Neuronal stem cell (in vitro differentiated cells): Measurements from ENCODE around the gene MALL.
"Not testable (repeated sequence)": the region's sequence is repeated elsewhere in the genome, so short reads cannot be mapped to it uniquely, and the experiment has no call there.

Experiments used
- DNase-seq: peaks from one replicate; pipeline ENCODE4 v3.0.0-alpha.2; 2013; ENCODE audit warnings: low spot score
- H2AFZ ChIP-seq: one replicate; pipeline ENCODE4 v1.6.1; 2013; ENCODE audit warnings: mild to moderate bottlenecking, low read length, inconsistent platforms
- H2AK5ac ChIP-seq: 2 replicates; pipeline ENCODE4 v1.6.1; 2013; ENCODE audit warnings: low read depth, mild to moderate bottlenecking, inconsistent platforms, low read length, moderate library complexity, mixed read lengths
- H2BK120ac ChIP-seq: 2 replicates; pipeline ENCODE4 v1.6.1; 2013; ENCODE audit warnings: low read depth, mild to moderate bottlenecking, inconsistent platforms, low read length, moderate library complexity, mixed read lengths
- H2BK12ac ChIP-seq: one replicate; pipeline ENCODE4 v1.6.1; 2013; ENCODE audit warnings: low read length, inconsistent platforms
- H2BK15ac ChIP-seq: 2 replicates; pipeline ENCODE4 v1.6.1; 2013; ENCODE audit warnings: mild to moderate bottlenecking, low read length, inconsistent platforms, mixed read lengths
- H2BK5ac ChIP-seq: one replicate; pipeline ENCODE4 v1.6.1; 2013; ENCODE audit warnings: inconsistent platforms, mild to moderate bottlenecking, low read length, moderate library complexity
- H3K14ac ChIP-seq: one replicate; pipeline ENCODE4 v1.6.1; 2013; ENCODE audit warnings: low read length, inconsistent platforms
- H3K18ac ChIP-seq: 2 replicates; pipeline ENCODE4 v1.6.1; 2013; ENCODE audit warnings: low read length, inconsistent platforms
- H3K23ac ChIP-seq: 2 replicates; pipeline ENCODE4 v1.6.1; 2013; ENCODE audit warnings: low read depth, mild to moderate bottlenecking, mixed read lengths, low read length, inconsistent platforms; ENCODE audit not compliant: poor library complexity
- H3K27ac ChIP-seq: replicated peaks from 3 replicates; pipeline ENCODE4 v1.5.1; 2013; ENCODE audit warnings: low read length, inconsistent platforms
- H3K27me3 ChIP-seq, 3 experiments: 2 replicates each; pipeline ENCODE4 v1.6.1; 2013; ENCODE audit warnings: low read length in 3 of 3, mild to moderate bottlenecking in 2 of 3, inconsistent platforms in 1 of 3, low read depth in 1 of 3, mixed read lengths in 1 of 3, moderate library complexity in 1 of 3; ENCODE audit not compliant: control insufficient read depth in 3 of 3, insufficient read depth in 3 of 3
- H3K36me3 ChIP-seq, 2 donors: replicated peaks in 1 of 2; 2 replicates each; pipeline ENCODE4 v1.6.1; 2013; ENCODE audit warnings: low read length in 2 of 2; ENCODE audit not compliant: control insufficient read depth in 2 of 2, insufficient read depth in 2 of 2
- H3K4ac ChIP-seq: 2 replicates; pipeline ENCODE4 v1.6.1; 2013; ENCODE audit warnings: inconsistent platforms, mild to moderate bottlenecking, low read length, moderate library complexity
- H3K4me1 ChIP-seq, 2 donors: 1 replicate in 1 of 2; 2 replicates in 1 of 2; pipeline ENCODE4 v1.6.1; 2013; ENCODE audit warnings: low read length in 2 of 2, low read depth in 1 of 2; ENCODE audit not compliant: control insufficient read depth in 2 of 2, insufficient read depth in 1 of 2
- H3K4me2 ChIP-seq: one replicate; pipeline ENCODE4 v1.6.1; 2013; ENCODE audit warnings: mild to moderate bottlenecking, low read length, inconsistent platforms; ENCODE audit not compliant: insufficient read depth, poor library complexity, severe bottlenecking
- H3K4me3 ChIP-seq, 2 donors: 2 replicates each; pipeline ENCODE4 v1.5.1; 2013; ENCODE audit warnings: low read length in 2 of 2, mild to moderate bottlenecking in 2 of 2, inconsistent platforms in 1 of 2, moderate library complexity in 1 of 2
- H3K79me1 ChIP-seq: one replicate; pipeline ENCODE4 v1.6.1; 2013; ENCODE audit warnings: low read depth, mild to moderate bottlenecking, inconsistent platforms, low read length, moderate library complexity
- H3K9ac ChIP-seq: one replicate; pipeline ENCODE4 v1.6.1; 2013; ENCODE audit warnings: mild to moderate bottlenecking, low read depth, low read length, inconsistent platforms; ENCODE audit not compliant: poor library complexity
- H3K9me3 ChIP-seq, 2 donors: replicated peaks in 1 of 2; 2 replicates each; pipeline versions ENCODE3 to v1.6.1; 2013; ENCODE audit warnings: low read length in 2 of 2, mild to moderate bottlenecking in 2 of 2, inconsistent platforms in 1 of 2, low read depth in 1 of 2, mixed read lengths in 1 of 2, moderate library complexity in 1 of 2; ENCODE audit not compliant: control insufficient read depth in 2 of 2, insufficient read depth in 1 of 2
- H4K8ac ChIP-seq: one replicate; pipeline ENCODE4 v1.6.1; 2013; ENCODE audit warnings: low read depth, mild to moderate bottlenecking, inconsistent platforms, low read length, moderate library complexity
- H4K91ac ChIP-seq: one replicate; pipeline ENCODE4 v1.6.1; 2013; ENCODE audit warnings: low read length, low read depth, mild to moderate bottlenecking, inconsistent platforms; ENCODE audit not compliant: poor library complexity
- WGBS, 2 donors: extraction: QIAGEN DNeasy Blood & Tissue Kit; methylation state at CpG; one replicate each; pipeline ENCODE4 v1.1.7; 2013; ENCODE audit warnings: missing lambda C conversion rate in 2 of 2, mixed read lengths in 1 of 2; ENCODE audit not compliant: insufficient read length in 2 of 2, insufficient replicate concordance in 1 of 2; ENCODE audit errors: extremely low coverage in 2 of 2; 5-methylcytosine and 5-hydroxymethylcytosine counted together

Gene MALL

DNA sequence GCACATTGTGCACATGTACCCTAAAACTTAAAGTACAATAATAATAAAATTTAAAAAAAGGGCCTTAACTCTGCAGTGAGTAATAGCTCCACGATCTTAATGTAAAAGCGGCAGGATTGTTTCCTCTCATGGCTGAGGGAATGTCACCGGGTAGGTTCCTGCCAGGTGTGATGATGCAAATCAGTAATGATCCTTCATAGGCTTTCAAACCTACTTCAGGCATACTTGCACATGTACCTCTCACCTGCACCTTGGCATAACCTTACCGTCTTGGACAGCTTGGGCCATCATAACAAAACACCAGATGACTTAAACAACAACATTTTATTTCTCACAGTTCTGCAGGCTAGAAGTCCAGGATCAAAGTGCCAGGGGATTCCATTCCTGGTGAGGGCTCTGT is 39.7 kb downstream of the MALL start:
- H2BK15ac ChIP-seq, H3K4me1 ChIP-seq, H3K9ac ChIP-seq, DNase-seq, H3K36me3 ChIP-seq, H3K27me3 ChIP-seq, H4K91ac ChIP-seq, H2BK5ac ChIP-seq, H4K8ac ChIP-seq, H3K4ac ChIP-seq, H2AFZ ChIP-seq, H2AK5ac ChIP-seq, H3K23ac ChIP-seq, H3K79me1 ChIP-seq, H2BK120ac ChIP-seq, H3K9me3 ChIP-seq, H3K14ac ChIP-seq, H2BK12ac ChIP-seq, H3K18ac ChIP-seq, H3K4me2 ChIP-seq, H3K4me3 ChIP-seq, H3K27ac ChIP-seq: not testable (repeated sequence)
- WGBS, 2 donors: no CpG with 5 or more reads among the region's 4 CpGs

GRCh38 chr2:110069869-110070268 is 45.8 kb downstream of the MALL start:
- not testable (repeated sequence) for DNase-seq, H3K9ac ChIP-seq, H3K36me3 ChIP-seq, H2BK120ac ChIP-seq, H3K14ac ChIP-seq, H3K4me3 ChIP-seq, H3K27ac ChIP-seq, H3K18ac ChIP-seq, H4K8ac ChIP-seq, H2BK12ac ChIP-seq, H3K4me1 ChIP-seq, H2AFZ ChIP-seq, H3K4ac ChIP-seq, H3K4me2 ChIP-seq, H2AK5ac ChIP-seq, H2BK5ac ChIP-seq, H2BK15ac ChIP-seq, H3K79me1 ChIP-seq, H3K27me3 ChIP-seq, H4K91ac ChIP-seq, H3K9me3 ChIP-seq, H3K23ac ChIP-seq
- WGBS, 2 donors: no CpG with 5 or more reads among the region's 7 CpGs

DNA sequence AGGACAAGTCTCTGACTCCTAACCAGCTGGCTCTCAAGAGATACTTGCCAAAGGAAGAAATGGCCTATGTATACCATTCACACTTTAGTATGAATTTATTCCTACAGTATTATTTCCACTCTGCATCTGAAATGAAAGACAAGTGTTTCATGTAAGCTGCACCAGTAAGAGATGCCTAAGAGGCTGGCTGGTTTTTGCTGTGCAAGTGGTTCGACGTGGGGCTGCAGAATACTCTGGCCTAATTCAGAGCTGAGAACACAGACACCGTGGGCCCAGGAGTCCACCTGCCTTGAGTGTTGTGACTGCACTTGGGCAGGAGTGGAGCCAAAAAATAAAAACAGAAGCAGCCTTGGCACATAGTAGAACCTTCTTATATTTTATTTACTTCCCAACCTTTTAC is 47.5 kb downstream of the MALL start:
- no CpG with 5 or more reads among the region's 3 CpGs for WGBS, 2 donors
- H2BK12ac ChIP-seq: not testable (repeated sequence)

DNA sequence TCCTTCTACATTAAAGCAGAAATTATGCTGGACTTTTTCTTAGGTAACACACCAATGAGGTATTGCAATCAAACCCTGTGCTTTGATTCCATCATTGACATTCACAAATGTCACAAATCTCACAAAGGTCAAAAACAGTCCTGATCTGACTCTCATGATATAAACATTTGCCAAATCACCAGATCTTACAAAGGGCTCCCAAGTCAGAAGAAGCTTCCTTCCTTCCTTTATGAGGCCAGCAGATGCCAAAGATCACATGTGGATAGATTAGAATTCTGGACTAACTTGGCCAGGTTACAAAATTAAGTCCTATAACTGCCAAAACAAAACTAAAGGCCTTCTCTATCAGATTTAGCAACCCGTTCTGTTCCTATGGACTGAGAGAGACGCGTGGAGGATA is 53.3 kb downstream of the MALL start:
- not testable (repeated sequence) for H3K27ac ChIP-seq, H4K8ac ChIP-seq, H3K9ac ChIP-seq, H2BK5ac ChIP-seq, H3K4me2 ChIP-seq, H2BK12ac ChIP-seq, H3K4ac ChIP-seq, H2AK5ac ChIP-seq, H3K18ac ChIP-seq, H3K79me1 ChIP-seq, H4K91ac ChIP-seq, H2BK120ac ChIP-seq, H3K23ac ChIP-seq, H3K4me3 ChIP-seq, H3K9me3 ChIP-seq, H2BK15ac ChIP-seq, H3K36me3 ChIP-seq, H3K4me1 ChIP-seq, H2AFZ ChIP-seq, DNase-seq, H3K14ac ChIP-seq, H3K27me3 ChIP-seq
- WGBS, 2 donors: no CpG with 5 or more reads among the region's 3 CpGs

More for the DNA sequence above, 47.5 kb downstream of the MALL start:
- H3K18ac ChIP-seq, H3K9ac ChIP-seq, H2AFZ ChIP-seq, H3K79me1 ChIP-seq, H2AK5ac ChIP-seq, H3K27ac ChIP-seq, H2BK5ac ChIP-seq, H3K4ac ChIP-seq, H3K36me3 ChIP-seq, H3K14ac ChIP-seq, H3K9me3 ChIP-seq, H3K4me3 ChIP-seq, H3K23ac ChIP-seq, H2BK15ac ChIP-seq, DNase-seq, H2BK120ac ChIP-seq, H3K27me3 ChIP-seq, H4K8ac ChIP-seq, H3K4me1 ChIP-seq, H3K4me2 ChIP-seq, H4K91ac ChIP-seq: not testable (repeated sequence)
